HTERT RPE-1 (cell line): ENCODE data around the gene CTR9.
"Not testable (repeated sequence)": the region's sequence is repeated elsewhere in the genome, so short reads cannot be mapped to it uniquely, and the experiment has no call there.

Experiments
- in situ Hi-C: fragments of 300-500 bp; cut with MboI; formaldehyde crosslinking; loops from 4 replicates; pipeline ENCODE4 v1.14.3; 2020; ENCODE audit warnings: low sequenced_read_pairs

CTR9 gene

GRCh38 chr11:10813945-10814344 is 62.9 kb downstream of the CTR9 start:
- in situ Hi-C loops, result no loop called here

GRCh38 chr11:10818594-10818993 is 67.5 kb downstream of the CTR9 start:
- in situ Hi-C loops, result no loop called here

GRCh38 chr11:10822491-10822890 is 71.4 kb downstream of the CTR9 start:
- in situ Hi-C loops, result not testable (repeated sequence)

- in situ Hi-C loops, result no loop called here
These were observed 72.1 kb downstream of the CTR9 start for GRCh38 chr11:10823152-10823579.

- in situ Hi-C loops, result no loop called here
These were observed 73.8 kb downstream of the CTR9 start for GRCh38 chr11:10824888-10825287.

GRCh38 chr11:10828402-10828801 is 77.4 kb downstream of the CTR9 start:
- in situ Hi-C loops, result no loop called here

- in situ Hi-C loops, result no loop called here
These were observed 78.1 kb downstream of the CTR9 start for GRCh38 chr11:10829139-10829538.
